HCT116 (cell line): ENCODE data around the gene EDN1. TPM values are rescaled to one million over a fixed set of nuclear protein-coding genes. Genes with fewer than 3 reads are reported as not detected.

ENCODE experiments used
- ATAC-seq: fragments of 200-7000 bp; cut with Tn5 transposase; 2 replicates; pipeline ENCODE4 v1.9.1; 2020; ENCODE audit warnings: mild to moderate bottlenecking, moderate library complexity
- BruUV-seq: library from RNA; stranded (reverse); fragments of 400-500 nt; replicated peaks from 2 replicates; lab custom pipeline; 2021; lab: Mats Ljungman, UMichigan
- CTCF ChIA-PET: fragments of 300-600 bp; sonication (Branson Sonifier 250); formaldehyde crosslinking; loops from one replicate; lab custom pipeline; 2021; ENCODE audit warnings: antibody characterized with exemption; lab: Charles Lee
- POLR2A ChIA-PET: fragments of 300-600, 350-600 bp; sonication (Branson Sonifier 250); formaldehyde crosslinking; loops from one replicate; lab custom pipeline; 2021; ENCODE audit warnings: antibody characterized with exemption; lab: Charles Lee
- RAD21 ChIA-PET, 2 experiments: fragments of 300-600 bp; sonication (Branson Sonifier 250); formaldehyde crosslinking; loops; one replicate each; lab custom pipeline; 2023; ENCODE audit warnings: low total read pairs in 2 of 2; ENCODE audit not compliant: uncharacterized antibody in 2 of 2, unreplicated experiment in 2 of 2, low non-redundant PET in 1 of 2; lab: Charles Lee
- DNase-seq: peaks from one replicate; pipeline ENCODE4 v3.0.0-alpha.2; 2010; ENCODE audit warnings: low read depth, low spot score
- H2AFZ ChIP-seq: fragments of 200-600 bp; shearing (Covaris generic), sonication (generic); 2 replicates; pipeline ENCODE4 v1.6.1; 2017; ENCODE audit warnings: low read depth, mixed run types, mixed read lengths, antibody characterized with exemption, low read length; ENCODE audit not compliant: poor library complexity, severe bottlenecking
- H3K27ac ChIP-seq: 2 replicates; pipeline ENCODE4 v1.5.1; 2012; ENCODE audit warnings: low read depth, low read length
- H3K27me3 ChIP-seq: fragments of 200-600 bp; sonication (generic); 2 replicates; pipeline ENCODE4 v1.6.1; 2016; ENCODE audit warnings: mixed run types, low read length, mixed read lengths; ENCODE audit not compliant: insufficient read depth
- H3K36me3 ChIP-seq, 2 experiments: fragments of 200-500 bp in 1 of 2; fragments of 200-600 bp in 1 of 2; sonication (Bioruptor generic) in 1 of 2; sonication (generic) in 1 of 2; 2 replicates each; pipeline versions ENCODE4 v1.5.1 to v1.6.1; 2014 to 2016; ENCODE audit warnings: low read length in 2 of 2, inconsistent platforms in 1 of 2, mixed read lengths in 1 of 2, mixed run types in 1 of 2; ENCODE audit not compliant: insufficient read depth in 2 of 2, control insufficient read depth in 1 of 2
- H3K4me1 ChIP-seq, 2 experiments: fragments of 200-600 bp in 1 of 2; sonication (generic) in 1 of 2; 2 replicates each; pipeline versions ENCODE4 v1.5.1 to v1.6.1; 2012 to 2017; ENCODE audit warnings: low read length in 2 of 2, inconsistent platforms in 1 of 2, mild to moderate bottlenecking in 1 of 2, mixed read lengths in 1 of 2, mixed run types in 1 of 2, moderate library complexity in 1 of 2; ENCODE audit not compliant: insufficient read depth in 2 of 2, control insufficient read depth in 1 of 2
- H3K4me2 ChIP-seq: fragments of 200-600 bp; sonication (generic); 2 replicates; pipeline ENCODE4 v1.6.1; 2017; ENCODE audit warnings: mixed run types, low read length, mixed read lengths
- H3K4me3 ChIP-seq, 2 experiments: fragments of 200-600 bp in 1 of 2; sonication (generic) in 1 of 2; replicated peaks in 1 of 2; 2 replicates each; pipeline ENCODE4 v1.5.1; 2011 to 2016; ENCODE audit warnings: low read length in 2 of 2, control low read depth in 1 of 2, low read depth in 1 of 2, mild to moderate bottlenecking in 1 of 2, mixed read lengths in 1 of 2, mixed run types in 1 of 2
- H3K79me2 ChIP-seq: fragments of 200-600 bp; sonication (generic); 2 replicates; pipeline ENCODE4 v1.6.1; 2017; ENCODE audit warnings: mild to moderate bottlenecking, mixed run types, low read length, moderate library complexity, mixed read lengths; ENCODE audit not compliant: insufficient read depth
- H3K9ac ChIP-seq: fragments of 200-600 bp; sonication (generic); 2 replicates; pipeline ENCODE4 v1.6.1; 2016; ENCODE audit warnings: low read length, mixed read lengths
- H3K9me2 ChIP-seq: fragments of 200-600 bp; sonication (generic), shearing (Covaris generic); 2 replicates; pipeline ENCODE4 v1.6.1; 2017; ENCODE audit warnings: mixed run types, mild to moderate bottlenecking, moderate library complexity; ENCODE audit not compliant: insufficient read depth
- H3K9me3 ChIP-seq, 2 experiments: fragments of 200-500 bp in 1 of 2; fragments of 200-600 bp in 1 of 2; sonication (Bioruptor generic) in 1 of 2; sonication (generic) in 1 of 2; 2 replicates each; pipeline ENCODE4 v1.6.1; 2014 to 2017; ENCODE audit warnings: low read length in 2 of 2, mixed read lengths in 2 of 2, inconsistent platforms in 1 of 2, low read depth in 1 of 2, mild to moderate bottlenecking in 1 of 2, mixed run types in 1 of 2, moderate library complexity in 1 of 2; ENCODE audit not compliant: control insufficient read depth in 1 of 2, insufficient read depth in 1 of 2
- H4K20me1 ChIP-seq: fragments of 200-600 bp; sonication (generic), shearing (Covaris generic); 2 replicates; pipeline ENCODE4 v1.6.1; 2017; ENCODE audit warnings: mixed run types, mild to moderate bottlenecking, moderate library complexity; ENCODE audit not compliant: insufficient read depth
- CBX3 ChIP-seq: IDR thresholded peaks from 2 replicates; pipeline ENCODE4 v1.6.1; 2012; ENCODE audit warnings: low read depth
- CEBPB ChIP-seq: IDR thresholded peaks from 2 replicates; pipeline ENCODE4 v1.6.1; 2012; ENCODE audit warnings: low read depth
- ELF1 ChIP-seq: IDR thresholded peaks from 2 replicates; pipeline ENCODE4 v1.6.1; 2012; ENCODE audit warnings: low read depth, borderline replicate concordance
- POLR2A ChIP-seq: IDR thresholded peaks from 2 replicates; pipeline ENCODE4 v1.7.0; 2011; ENCODE audit warnings: borderline replicate concordance; ENCODE audit not compliant: insufficient read depth, insufficient read length; ENCODE audit errors: extremely low read depth
- POLR2AphosphoS5 ChIP-seq: IDR thresholded peaks from 2 replicates; pipeline ENCODE4 v1.6.1; 2011; ENCODE audit warnings: mild to moderate bottlenecking, low read depth, low read length, moderate library complexity
- RAD21 ChIP-seq: IDR thresholded peaks from 2 replicates; pipeline ENCODE4 v1.6.1; 2012; ENCODE audit warnings: low read depth, mild to moderate bottlenecking
- SIN3A ChIP-seq: IDR thresholded peaks from 2 replicates; pipeline ENCODE4 v1.6.1; 2012; ENCODE audit warnings: low read depth
- intact Hi-C: fragments of 100-400 bp; cut with micrococcal nuclease; formaldehyde crosslinking; loops from 2 replicates; pipeline ENCODE4 v1.10.0; 2022
- total RNA-seq: library from RNA; stranded (reverse); gene quantifications from one replicate; pipeline ENCODE4 v1.2.1, GENCODE V29; 2021; ENCODE audit not compliant: unreplicated experiment
- TF ChIP-seq, protein P1 (sequence below): IDR thresholded peaks from 2 replicates; pipeline ENCODE4 v1.6.1; 2012; ENCODE audit warnings: low read depth
- TF ChIP-seq, protein P2 (sequence below): IDR thresholded peaks from 2 replicates; pipeline ENCODE4 v1.6.1; 2012

Gene EDN1
- total RNA-seq, 1 experiment from 2014 or later = 0.22 TPM

DNA sequence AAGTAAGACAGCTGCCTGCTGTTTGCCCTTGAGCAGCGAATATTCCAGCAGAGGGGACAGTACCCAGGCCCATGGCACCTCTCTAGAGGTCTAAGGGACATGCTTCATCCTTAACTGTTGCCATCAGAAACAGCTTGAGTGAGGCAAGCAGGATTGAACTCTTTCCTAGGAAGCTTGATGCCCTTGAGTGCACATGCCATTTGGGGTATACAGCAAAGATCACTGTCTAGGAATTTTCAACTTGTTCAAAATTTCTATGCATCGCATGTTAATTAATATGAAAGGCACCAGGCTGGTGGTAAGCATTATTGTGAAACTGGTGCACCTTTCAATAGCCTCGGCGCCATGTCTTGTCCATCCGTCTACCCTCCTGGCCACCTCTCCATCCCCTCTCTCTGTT is 54.1 kb downstream of the EDN1 start:
- DNase-seq = no peak
- Histone ChIP-seq H3K4me1 (peaks cover 7 to 31% of the 10 kb centered on the region in 2 experiments; a peak in 3 of 4 replicates), H3K4me2 (no peak overlapping the region), H3K36me3 (no peaks in the 10 kb centered on the region), H3K79me2 (no peaks in the 10 kb centered on the region), H3K27ac (no peak overlapping the region), H4K20me1 (no peaks in the 10 kb centered on the region), H3K9me2 (no peaks in the 10 kb centered on the region), H2AFZ (no peak overlapping the region), H3K4me3 (no peak overlapping the region), H3K9me3 (no peaks in the 10 kb centered on the region), H3K9ac (no peak overlapping the region), H3K27me3 (no peaks in the 10 kb centered on the region)
- RAD21 ChIA-PET = no interaction called here
- intact Hi-C loops = no loop called here
- no TSS peak for BruUV-seq
- POLR2A ChIA-PET = no interaction called here
- no peak for ATAC-seq
- CTCF ChIA-PET = no interaction called here
- TF ChIP-seq, protein P1, sequence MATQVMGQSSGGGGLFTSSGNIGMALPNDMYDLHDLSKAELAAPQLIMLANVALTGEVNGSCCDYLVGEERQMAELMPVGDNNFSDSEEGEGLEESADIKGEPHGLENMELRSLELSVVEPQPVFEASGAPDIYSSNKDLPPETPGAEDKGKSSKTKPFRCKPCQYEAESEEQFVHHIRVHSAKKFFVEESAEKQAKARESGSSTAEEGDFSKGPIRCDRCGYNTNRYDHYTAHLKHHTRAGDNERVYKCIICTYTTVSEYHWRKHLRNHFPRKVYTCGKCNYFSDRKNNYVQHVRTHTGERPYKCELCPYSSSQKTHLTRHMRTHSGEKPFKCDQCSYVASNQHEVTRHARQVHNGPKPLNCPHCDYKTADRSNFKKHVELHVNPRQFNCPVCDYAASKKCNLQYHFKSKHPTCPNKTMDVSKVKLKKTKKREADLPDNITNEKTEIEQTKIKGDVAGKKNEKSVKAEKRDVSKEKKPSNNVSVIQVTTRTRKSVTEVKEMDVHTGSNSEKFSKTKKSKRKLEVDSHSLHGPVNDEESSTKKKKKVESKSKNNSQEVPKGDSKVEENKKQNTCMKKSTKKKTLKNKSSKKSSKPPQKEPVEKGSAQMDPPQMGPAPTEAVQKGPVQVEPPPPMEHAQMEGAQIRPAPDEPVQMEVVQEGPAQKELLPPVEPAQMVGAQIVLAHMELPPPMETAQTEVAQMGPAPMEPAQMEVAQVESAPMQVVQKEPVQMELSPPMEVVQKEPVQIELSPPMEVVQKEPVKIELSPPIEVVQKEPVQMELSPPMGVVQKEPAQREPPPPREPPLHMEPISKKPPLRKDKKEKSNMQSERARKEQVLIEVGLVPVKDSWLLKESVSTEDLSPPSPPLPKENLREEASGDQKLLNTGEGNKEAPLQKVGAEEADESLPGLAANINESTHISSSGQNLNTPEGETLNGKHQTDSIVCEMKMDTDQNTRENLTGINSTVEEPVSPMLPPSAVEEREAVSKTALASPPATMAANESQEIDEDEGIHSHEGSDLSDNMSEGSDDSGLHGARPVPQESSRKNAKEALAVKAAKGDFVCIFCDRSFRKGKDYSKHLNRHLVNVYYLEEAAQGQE = no peak
- TF ChIP-seq CBX3 = no peak
- no peak for TF ChIP-seq POLR2AphosphoS5
- TF ChIP-seq CEBPB = no peak
- no peak for TF ChIP-seq RAD21
- TF ChIP-seq SIN3A = no peak
- TF ChIP-seq, protein P2, sequence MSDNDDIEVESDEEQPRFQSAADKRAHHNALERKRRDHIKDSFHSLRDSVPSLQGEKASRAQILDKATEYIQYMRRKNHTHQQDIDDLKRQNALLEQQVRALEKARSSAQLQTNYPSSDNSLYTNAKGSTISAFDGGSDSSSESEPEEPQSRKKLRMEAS = no peak
- TF ChIP-seq POLR2A = no peak
- no peak for TF ChIP-seq ELF1
